Effector memory CD4-positive, alpha-beta T cell (primary cell): ENCODE measurements around the gene TESK2.

Experiments
- DNase-seq, 3 donors: peaks; one replicate each; pipeline ENCODE4 v3.0.0-alpha.2; 2020
- H3K27ac ChIP-seq: 2 replicates; pipeline ENCODE4 v1.7.0; 2013; ENCODE audit warnings: mild to moderate bottlenecking, low read length, moderate library complexity; ENCODE audit not compliant: insufficient read depth, poor library complexity, severe bottlenecking
- H3K27me3 ChIP-seq: replicated peaks from 2 replicates; pipeline ENCODE4 v1.7.0; 2013; ENCODE audit warnings: mild to moderate bottlenecking, low read length; ENCODE audit not compliant: insufficient read depth, control insufficient read depth, poor library complexity, severe bottlenecking
- H3K36me3 ChIP-seq: 2 replicates; pipeline ENCODE4 v1.7.0; 2013; ENCODE audit warnings: mild to moderate bottlenecking, low read length, moderate library complexity; ENCODE audit not compliant: control insufficient read depth, insufficient read depth
- H3K4me1 ChIP-seq: 2 replicates; pipeline ENCODE4 v1.7.0; 2013; ENCODE audit warnings: low read length, mild to moderate bottlenecking; ENCODE audit not compliant: control insufficient read depth, insufficient read depth, poor library complexity, severe bottlenecking
- H3K4me3 ChIP-seq: 2 replicates; pipeline ENCODE4 v1.7.0; 2013; ENCODE audit warnings: low read length, low read depth, mild to moderate bottlenecking; ENCODE audit not compliant: insufficient read depth, poor library complexity, severe bottlenecking
- H3K9me3 ChIP-seq: 2 replicates; pipeline ENCODE4 v1.7.0; 2013; ENCODE audit warnings: mild to moderate bottlenecking, low read length, moderate library complexity; ENCODE audit not compliant: control insufficient read depth

TESK2 gene

GRCh38 chr1:45446950-45447672 lies 43.9 kb downstream of the TESK2 start:
- no peaks in the 10 kb centered on the region for H3K36me3 ChIP-seq
- no peaks in the 10 kb centered on the region for H3K27me3 ChIP-seq
- H3K27ac ChIP-seq = no peak overlapping the region
- no peaks in the 10 kb centered on the region for H3K4me1 ChIP-seq
- no peak overlapping the region for H3K4me3 ChIP-seq
- no peak for DNase-seq
- no peaks in the 10 kb centered on the region for H3K9me3 ChIP-seq

- Histone ChIP-seq H3K27me3 (no peaks in the 10 kb centered on the region), H3K9me3 (no peaks in the 10 kb centered on the region), H3K4me3 (no peak overlapping the region), H3K36me3 (no peaks in the 10 kb centered on the region), H3K27ac (no peak overlapping the region), H3K4me1 (no peaks in the 10 kb centered on the region)
- no peak for DNase-seq
These were observed 44.4 kb downstream of the TESK2 start for GRCh38 chr1:45446530-45446929.

GRCh38 chr1:45444609-45445131 lies 46.3 kb downstream of the TESK2 start:
- Histone ChIP-seq H3K36me3 (no peaks in the 10 kb centered on the region), H3K4me3 (no peak overlapping the region), H3K27ac (no peak overlapping the region), H3K27me3 (no peaks in the 10 kb centered on the region), H3K4me1 (no peaks in the 10 kb centered on the region), H3K9me3 (no peaks in the 10 kb centered on the region)
- DNase-seq = no peak

DNA sequence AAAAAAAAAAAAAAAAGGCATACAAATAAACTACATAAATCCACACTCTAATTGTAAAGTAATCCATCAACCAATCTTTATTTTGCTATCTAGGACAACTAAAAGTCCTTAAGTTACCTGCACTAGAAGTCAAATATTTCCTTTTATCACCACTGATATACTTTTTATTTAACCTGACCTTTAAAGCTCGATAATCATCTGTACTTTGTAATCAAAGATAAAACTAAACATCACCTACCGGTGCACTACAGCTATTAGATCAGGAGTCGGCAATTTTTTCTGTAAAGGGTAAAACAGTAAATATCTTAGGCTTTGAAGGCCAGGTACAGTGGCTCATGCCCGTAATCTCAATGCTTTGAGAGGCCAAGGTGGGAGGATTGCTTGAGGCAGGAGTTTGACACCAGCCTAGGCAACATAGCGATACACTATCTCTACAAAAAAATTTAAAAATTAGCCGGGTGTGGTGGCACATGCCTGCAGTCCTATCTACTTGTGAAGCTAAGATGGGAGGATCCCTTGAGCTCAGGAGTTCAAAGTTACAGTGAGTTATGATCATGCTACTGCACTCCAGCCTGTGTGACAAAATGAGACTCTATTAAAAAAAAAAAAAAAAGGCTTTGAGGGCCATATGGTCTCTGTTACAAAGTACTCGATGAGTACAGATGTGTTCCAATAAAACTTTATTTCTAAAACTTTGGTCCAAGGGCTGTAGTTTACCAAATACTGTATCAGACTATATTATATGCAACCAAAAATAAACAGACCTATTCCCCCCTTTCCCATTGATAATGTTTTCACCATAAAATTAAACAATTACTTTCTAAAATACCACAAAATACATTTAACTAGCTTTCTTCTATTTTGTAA lies 47.1 kb downstream of the TESK2 start:
- Histone ChIP-seq H3K4me1 (no peaks in the 10 kb centered on the region), H3K27ac (no peak overlapping the region), H3K9me3 (no peaks in the 10 kb centered on the region), H3K36me3 (no peaks in the 10 kb centered on the region), H3K27me3 (no peaks in the 10 kb centered on the region), H3K4me3 (no peak overlapping the region)
- DNase-seq = no peak

DNA sequence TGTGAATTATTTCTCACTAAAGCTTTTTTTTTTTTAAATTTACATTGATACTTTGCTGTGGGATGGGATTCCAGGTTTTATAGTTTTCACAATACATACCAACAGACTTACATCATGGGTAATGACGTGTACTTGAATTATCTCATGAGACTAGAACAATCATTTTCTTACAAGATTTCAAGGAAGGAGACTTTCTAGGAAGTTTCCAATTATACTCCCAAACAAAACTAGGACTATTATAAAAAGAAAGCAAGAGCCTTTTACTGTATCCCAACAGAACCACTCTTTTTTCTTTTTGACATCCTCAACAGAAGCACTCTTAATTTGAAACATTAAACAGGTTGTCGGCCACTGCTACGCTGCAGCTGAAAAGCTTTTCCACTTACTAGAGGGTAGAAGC lies 48.7 kb downstream of the TESK2 start:
- Histone ChIP-seq H3K9me3 (no peaks in the 10 kb centered on the region), H3K4me1 (no peaks in the 10 kb centered on the region), H3K36me3 (no peaks in the 10 kb centered on the region), H3K4me3 (no peak overlapping the region), H3K27ac (no peak overlapping the region), H3K27me3 (no peaks in the 10 kb centered on the region)
- no peak for DNase-seq

- Histone ChIP-seq H3K9me3 (no peaks in the 10 kb centered on the region), H3K4me3 (no peak overlapping the region), H3K4me1 (no peaks in the 10 kb centered on the region), H3K27ac (no peak overlapping the region), H3K27me3 (no peaks in the 10 kb centered on the region), H3K36me3 (no peaks in the 10 kb centered on the region)
- DNase-seq = no peak
These were observed 53.6 kb downstream of the TESK2 start for GRCh38 chr1:45437323-45437722.

- Histone ChIP-seq H3K9me3 (no peaks in the 10 kb centered on the region), H3K4me3 (no peak overlapping the region), H3K27ac (no peak overlapping the region), H3K27me3 (no peaks in the 10 kb centered on the region), H3K36me3 (no peaks in the 10 kb centered on the region), H3K4me1 (no peaks in the 10 kb centered on the region)
- no peak for DNase-seq
These were observed 60.5 kb downstream of the TESK2 start for GRCh38 chr1:45430490-45430889.

DNA sequence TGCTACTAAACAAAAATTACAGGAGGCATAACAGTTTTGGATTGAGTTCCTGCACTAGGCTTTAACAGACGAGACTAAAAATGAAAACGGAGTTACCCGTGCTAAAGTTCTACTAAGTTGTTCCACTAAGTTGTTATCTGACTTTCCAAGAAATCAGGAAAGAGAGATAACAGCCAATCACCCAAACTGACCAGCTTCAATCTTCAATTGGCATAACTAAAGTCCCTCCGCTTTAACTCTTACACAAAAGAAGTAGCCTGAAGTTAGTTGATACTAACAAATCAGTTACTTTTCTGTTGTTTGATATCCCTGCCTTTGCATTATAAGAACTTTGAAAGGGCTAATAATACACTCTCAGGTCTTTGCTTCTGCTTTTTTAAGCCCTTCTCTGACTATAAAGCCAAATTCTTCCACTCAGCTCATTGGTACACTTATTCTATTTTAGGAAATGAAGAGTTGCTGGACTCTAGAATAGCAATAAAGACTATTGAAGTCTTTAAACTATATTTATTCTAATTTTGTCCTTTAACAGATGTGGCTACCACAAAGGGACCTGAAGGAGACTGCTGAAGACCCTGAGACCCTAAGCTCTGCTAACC lies 61.3 kb downstream of the TESK2 start:
- no peaks in the 10 kb centered on the region for H3K36me3 ChIP-seq
- H3K27ac ChIP-seq = no peak overlapping the region
- no peaks in the 10 kb centered on the region for H3K4me1 ChIP-seq
- H3K4me3 ChIP-seq = no peak overlapping the region
- no peaks in the 10 kb centered on the region for H3K9me3 ChIP-seq
- no peak for DNase-seq
- no peaks in the 10 kb centered on the region for H3K27me3 ChIP-seq

- H3K27me3 ChIP-seq = no peaks in the 10 kb centered on the region
- no peak overlapping the region for H3K27ac ChIP-seq
- no peaks in the 10 kb centered on the region for H3K36me3 ChIP-seq
- no peak for DNase-seq
- no peaks in the 10 kb centered on the region for H3K4me1 ChIP-seq
- H3K9me3 ChIP-seq = no peaks in the 10 kb centered on the region
- H3K4me3 ChIP-seq = no peak overlapping the region
These were observed 66.9 kb downstream of the TESK2 start for GRCh38 chr1:45423906-45424678.
